Measurements from ENCODE around the gene EEF1A2. TPM values are rescaled to one million over a fixed set of nuclear protein-coding genes. Genes with fewer than 3 reads are reported as not detected.

Gene EEF1A2
- total RNA-seq, 2 donors from 2014 or later, result 1.3 to 1.8 TPM

DNA sequence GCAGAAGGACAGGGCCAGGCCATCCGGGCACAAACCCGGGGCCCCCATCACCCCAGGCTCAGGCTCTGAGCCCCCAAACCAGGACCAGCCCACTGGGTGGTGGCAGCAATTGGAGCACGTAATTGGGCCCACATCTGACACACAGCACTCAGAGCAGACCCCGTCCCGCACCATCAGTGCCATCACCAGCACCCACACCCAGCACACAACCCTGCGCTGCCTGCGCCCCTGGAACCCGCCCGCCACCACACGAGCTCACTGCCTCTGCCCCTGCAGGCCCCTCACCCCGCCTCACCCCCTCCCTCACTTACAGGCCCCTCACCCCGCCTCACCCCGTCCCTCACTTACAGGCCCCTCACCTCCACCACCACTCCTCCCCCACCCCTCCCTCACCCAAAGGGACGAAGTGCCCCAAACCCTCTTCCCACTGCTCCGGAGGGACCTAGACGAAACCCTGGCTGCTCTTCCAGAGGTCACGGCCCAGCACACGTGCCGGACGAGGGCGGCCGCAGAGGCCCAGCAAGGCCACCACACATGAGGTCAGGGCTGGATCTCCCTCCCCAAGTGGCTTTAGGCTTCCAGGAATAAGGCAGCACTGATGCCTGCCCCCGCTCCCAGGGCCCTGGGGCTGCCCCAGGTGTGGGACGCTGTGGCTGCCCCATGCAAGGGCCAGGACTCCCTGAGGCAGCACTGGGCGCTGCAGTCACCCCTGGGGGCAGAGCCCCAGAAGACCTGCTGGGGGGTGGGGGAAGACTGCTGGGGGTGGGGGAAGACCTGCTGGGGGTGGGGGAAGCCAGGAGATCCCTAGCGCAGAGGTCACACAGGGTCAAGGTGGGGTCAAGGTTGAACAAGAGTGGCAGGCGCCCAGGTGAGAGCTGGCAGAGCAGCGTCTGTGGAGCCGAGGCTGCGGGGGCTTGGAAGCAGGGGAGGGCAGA, 48.8 kb downstream of the EEF1A2 start:
- intact Hi-C loops (cut with DNase I, micrococcal nuclease), result no loop called here
- DNase-seq (no peak), ATAC-seq (no peak)

DNA sequence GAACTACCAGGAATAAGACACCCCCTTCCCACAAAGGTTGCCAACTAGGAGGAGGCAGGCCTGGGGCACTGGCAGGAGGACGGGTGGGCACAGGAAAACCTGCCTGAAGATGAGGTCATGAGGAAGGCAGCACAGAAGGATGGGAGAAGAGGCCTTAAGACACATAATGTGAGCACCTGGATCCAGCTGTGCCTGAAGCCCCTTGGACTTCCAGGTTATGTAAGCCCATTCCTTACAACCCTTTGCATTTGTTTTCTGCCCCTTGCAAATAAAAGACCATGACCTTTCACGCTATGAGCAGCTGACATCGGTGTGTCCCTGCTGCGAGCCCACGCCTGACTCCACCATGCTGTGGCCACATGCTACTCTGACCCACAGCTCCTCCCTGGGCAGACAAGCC, 49.9 kb downstream of the EEF1A2 start:
- ATAC-seq, result no peak
- no peak for DNase-seq
- intact Hi-C loops (cut with DNase I, micrococcal nuclease), result no loop called here

DNA sequence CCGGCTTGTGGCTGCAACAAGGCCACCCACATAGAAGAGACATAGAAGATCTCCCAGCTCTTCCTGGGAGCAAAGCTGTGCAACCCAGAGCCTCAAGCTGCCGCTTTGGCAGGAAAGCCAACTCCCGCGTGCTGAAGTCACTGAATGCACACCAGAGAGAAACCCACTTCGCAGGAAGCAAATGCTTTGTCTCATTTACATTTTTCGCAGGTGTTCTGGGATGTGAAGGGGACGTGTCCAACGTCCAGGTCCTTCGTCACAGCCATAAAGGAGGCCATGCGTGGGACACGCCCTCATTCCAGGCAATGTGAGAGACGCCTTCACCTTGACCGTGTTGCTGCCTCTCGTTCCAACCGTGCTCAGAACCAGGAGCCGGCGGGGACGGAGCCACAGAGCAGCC, 50.9 kb downstream of the EEF1A2 start:
- peak; percentile 93 for ATAC-seq
- intact Hi-C loops (cut with DNase I, micrococcal nuclease), result no loop called here
- peak; percentile 19 to 38 for DNase-seq

DNA sequence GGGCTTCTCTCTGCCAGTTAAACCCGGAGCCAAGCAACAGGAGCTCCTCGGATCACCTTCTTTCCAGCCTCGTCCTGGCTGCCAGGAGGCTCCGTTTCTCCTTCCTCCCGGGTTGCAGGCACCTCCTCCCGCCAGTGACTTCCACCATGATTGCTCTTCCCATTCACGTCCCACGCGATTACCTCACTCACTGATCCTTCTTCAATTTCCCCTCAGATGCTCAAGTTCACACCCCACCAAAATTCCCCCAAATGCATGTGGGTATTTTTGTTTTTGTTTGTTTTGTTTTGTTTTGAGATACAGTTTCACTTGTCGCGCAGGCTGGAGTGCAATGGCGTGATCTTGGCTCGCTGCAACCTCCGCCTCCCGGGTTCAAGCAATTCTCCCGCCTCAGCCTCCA, 51.6 kb downstream of the EEF1A2 start:
- ATAC-seq (no peak), DNase-seq (no peak)
- intact Hi-C loops (cut with DNase I, micrococcal nuclease), result no loop called here

DNA sequence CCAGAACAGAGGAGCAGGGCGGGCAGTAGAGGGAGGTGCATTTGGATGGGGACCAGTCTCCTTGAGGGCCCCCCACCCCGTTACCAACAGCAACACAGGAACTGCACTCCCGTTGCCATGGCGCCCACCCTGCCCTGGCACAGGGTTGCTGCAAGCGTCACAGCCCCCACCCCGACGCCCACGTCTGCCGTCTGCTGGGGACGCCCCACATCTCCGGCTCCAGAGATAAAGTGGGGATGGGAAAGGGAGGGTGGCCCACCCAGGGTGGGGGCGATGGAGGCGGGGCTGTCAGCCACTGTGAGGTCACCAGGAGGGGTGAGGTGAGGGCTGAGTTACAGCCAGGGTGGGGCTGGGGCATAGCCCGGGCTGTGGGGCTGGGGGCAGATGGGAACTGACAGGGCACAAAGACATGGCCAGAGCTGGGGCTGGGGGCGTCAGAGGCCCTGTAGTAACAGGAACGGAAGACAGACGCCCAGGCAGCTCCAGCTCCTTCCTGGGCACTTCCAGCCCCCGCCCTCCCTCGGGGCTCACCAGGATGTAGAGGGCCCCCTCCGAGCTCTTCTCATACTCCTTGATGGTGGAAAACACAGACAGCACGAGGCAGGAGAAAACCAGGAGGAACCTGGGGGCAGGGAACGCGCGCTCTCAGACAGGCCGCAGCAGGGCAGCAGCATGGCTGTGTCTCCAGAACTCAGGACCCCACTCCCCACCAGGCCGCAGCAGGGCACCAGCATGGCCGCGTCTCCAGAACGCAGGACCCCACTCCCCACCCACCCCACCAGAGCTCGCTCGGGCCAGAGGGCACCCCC, 52.5 kb downstream of the EEF1A2 start:
- intact Hi-C loops (cut with DNase I, micrococcal nuclease), result no loop called here
- no peak for ATAC-seq
- no peak for DNase-seq

DNA sequence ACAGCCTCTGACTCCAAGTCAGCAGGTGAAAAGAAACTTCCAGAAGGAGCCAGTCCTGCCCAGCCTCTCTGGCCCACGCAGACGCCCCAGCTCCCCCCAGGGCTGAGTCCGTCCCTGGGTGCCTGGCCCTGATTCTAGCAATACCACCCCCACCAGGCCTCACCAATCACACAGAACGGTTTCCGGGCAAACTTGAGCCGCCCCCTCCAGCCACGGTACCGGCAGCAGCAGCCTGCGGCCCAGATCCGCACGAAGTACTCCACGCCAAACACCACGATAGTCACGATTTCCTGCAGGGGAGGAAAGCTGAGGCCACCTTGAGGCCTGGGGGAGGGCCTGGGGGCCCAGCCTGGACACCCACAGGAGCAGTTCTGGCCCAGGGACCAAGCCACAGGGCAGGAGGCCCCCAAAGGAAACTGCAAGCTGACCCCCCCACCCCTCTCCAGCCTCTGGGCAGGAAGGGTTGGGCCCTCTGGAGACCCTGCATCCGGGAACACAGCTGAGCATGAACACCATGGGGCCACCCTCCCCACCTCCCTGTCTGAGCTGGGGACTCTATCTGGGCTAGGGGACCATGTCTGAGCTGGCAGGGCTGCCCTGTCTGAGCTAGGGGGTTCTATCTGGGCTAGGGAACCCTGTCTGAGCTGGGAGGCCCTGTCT, 53.7 kb downstream of the EEF1A2 start:
- intact Hi-C loops (cut with DNase I, micrococcal nuclease), result no loop called here
- DNase-seq (no peak), ATAC-seq (no peak)

DNA sequence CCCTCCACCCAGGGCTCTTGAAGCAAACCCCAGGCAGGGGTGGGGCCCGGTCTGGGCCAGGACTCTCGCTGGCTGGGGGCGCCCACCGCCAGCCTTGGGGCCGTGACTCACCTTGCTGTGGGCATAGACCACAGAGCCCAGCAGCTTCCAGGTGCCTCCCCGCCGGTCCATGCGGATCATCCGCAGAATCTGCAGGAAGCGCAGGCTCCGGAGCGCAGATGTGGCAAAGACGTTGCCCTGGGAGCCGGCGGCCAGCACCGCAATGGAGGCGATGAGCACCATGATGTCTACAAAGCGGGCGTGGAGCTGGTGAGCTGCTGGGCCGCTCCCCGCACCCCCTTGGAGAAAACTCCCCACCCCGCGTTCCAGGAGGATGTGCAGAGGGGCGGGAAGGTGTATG, 54.3 kb downstream of the EEF1A2 start:
- intact Hi-C loops (cut with DNase I, micrococcal nuclease), result no loop called here
- ATAC-seq (no peak), DNase-seq (no peak)

DNA sequence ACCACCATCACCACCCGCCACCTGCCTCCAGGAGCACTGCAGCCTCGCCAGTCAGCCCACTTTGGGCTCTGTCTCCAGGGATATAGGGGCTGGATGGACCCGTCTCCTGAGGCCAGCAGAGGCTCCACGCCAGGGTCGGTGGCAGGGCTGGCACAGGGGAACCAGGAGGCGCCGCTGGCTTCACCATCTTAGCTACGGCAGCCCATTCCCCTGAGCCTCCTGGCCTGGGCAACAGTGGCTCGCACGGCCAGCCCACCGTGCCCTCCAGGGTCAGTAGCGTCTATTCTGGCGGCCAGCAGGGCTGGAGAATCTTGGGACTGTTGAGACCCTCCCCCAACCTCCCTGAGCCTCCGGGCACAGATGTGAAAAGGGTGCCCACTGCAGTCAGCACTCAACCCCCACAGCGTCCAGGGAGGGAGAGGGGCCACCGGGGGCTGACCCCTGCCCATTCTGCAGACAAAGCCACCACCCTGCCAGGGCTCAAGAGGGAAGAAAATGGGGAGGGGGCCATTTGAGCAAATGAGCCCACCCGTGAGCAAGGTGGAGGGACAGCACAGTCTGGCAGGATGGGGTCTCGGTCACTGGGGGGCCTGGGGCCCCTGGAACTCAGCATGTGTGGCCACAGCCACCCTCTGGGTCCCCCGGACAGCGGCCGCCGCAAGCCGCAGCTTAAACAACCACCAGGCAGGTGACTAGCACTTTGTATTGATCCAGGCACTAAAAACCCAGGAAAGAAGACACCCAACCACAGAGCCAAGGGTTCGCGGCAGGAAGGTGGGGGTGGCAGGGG, 55.1 kb downstream of the EEF1A2 start:
- DNase-seq, result no peak
- ATAC-seq, result no peak
- intact Hi-C loops (cut with DNase I, micrococcal nuclease), result no loop called here

DNA sequence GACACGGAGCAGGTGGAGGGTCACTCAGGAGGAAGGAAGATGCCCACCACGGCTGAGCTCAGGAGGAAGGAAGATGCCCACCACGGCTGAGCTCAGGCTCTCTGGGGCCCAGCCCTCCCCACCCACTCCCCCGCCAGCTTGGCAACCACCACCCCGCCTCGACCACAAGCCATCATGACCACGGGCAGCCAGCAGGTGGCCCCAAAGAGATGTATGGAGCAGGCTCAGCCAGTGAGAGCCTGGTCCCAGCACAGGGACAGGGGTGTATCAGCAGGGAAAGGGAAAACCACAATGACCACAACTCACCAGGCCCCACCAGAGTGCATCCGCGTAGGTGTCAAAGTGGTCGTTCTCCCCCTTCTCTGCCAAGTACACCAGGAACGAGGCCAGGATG, 56.8 kb downstream of the EEF1A2 start:
- DNase-seq, result peak in 1 of 2 donors; percentile 66
- peak; percentile 75 for ATAC-seq
- intact Hi-C loops (cut with DNase I, micrococcal nuclease), result no loop called here

DNA sequence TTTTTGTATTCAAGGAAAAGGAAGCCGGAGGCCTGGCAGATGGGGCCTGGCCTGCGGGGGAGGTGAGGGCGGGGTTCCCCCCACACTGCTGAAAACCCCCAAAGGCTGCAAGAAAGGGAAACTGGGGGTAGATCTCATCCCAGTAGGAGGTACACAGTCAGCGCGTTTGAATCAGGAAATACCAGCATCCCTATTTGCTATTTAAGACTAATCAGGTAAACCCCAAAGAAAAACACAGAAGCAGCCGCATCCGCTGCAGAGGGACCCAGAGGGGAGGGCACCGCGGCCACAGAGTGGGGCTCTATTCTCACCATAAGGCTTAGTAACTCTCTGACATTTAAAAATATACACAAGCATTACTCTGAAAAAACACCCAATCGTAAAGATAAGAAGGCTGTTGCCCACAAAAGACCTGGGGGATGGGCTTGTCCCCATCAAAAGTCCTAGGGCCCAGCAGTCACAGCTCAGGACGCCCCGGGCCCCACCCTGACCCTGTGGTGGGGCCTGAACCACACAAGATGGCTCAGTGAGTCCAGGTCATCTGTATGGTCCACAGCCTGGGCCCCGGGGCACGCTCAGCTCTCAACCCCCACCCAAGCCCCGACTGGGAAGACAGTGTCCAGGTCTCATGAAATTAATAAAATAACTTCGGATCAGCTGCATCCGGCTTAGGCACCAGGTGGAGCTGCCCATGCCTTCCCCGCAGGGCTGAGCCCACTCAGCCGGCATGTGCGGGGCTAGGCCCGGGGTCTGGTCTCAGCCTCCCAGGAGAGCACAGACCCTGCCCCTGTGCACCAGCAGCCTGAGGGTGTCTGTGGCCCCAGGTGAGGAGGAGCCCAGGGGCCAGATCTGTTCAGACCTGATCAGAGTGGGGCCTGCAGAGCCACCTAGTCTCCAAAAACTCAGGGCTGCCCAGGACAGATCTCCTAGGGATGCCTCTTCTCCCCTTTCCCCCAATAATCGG, 57.5 kb downstream of the EEF1A2 start:
- intact Hi-C loops (cut with DNase I, micrococcal nuclease), result no loop called here
- ATAC-seq, result no peak

DNA sequence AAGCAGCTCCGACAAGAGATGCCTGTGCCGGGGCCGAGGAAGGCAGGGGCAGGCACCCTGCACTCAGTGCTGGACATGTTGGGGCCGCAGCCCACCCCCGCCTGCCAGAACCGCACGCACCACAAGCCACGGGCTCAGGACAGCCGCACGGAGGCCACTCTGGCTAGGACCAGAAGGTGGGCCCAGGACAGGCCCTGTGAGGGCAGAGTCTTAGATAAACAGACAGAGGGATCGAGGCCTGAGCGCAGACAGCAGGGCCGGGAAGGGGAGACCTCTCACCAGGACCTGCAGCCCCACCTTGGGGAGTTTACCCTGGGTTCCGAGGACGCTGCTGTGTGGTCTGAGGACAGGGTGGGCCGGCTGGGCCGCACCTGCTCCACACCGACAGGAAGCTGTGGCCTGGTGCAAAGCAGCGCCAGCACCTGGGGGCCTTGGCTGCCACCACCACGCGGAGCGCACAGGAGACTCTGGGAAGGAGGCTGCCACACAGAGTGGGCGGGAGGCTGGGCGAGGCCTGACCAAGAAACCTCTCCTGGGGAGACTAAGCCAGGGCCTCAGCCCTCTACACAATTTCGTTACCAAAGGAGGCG, 58.4 kb downstream of the EEF1A2 start:
- DNase-seq (no peak), ATAC-seq (no peak)
- intact Hi-C loops (cut with DNase I, micrococcal nuclease), result no loop called here

More for the DNA sequence above, 57.5 kb downstream of the EEF1A2 start:
- DNase-seq, result no peak

DNA sequence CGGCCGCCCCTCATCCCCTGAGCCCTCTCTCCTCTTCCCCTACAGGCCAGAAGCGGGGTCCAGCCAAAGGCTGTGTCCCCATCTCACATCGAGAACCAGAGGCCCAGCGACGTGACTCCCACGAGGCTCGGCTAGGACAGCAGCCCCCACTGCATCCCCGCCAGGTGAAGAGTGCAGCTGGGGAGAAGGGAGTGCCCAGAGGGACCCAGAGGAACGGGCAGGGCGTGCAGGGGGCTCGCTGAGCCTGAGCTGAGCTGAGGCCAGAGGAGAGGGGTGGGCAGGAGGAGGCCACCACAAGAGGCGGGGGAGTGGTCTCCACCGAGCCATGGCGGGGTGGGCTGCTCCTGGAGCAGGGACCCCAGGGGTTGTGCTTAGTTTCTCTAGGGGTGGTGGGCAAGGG, 59.0 kb downstream of the EEF1A2 start:
- no peak for ATAC-seq
- intact Hi-C loops (cut with DNase I, micrococcal nuclease), result no loop called here
- DNase-seq, result no peak

DNA sequence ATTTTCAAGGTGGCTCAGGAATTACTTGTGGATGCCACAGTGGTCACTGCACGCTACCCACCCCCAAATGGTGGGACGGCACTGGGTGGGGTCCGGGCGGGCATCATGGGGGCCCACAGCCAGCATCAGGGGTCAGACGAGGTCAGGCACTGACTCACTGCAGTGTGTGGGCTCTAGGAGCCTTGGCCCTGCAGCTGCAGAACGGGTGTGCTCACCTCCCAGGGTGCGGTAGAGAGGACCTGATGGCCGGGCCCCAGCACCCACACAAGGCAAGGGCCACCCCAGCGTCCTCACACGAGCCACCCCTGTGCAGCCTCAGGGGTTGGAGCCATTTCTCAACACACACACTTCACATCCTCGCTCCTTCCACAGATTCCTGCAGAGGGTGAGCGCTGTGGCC, 60.8 kb downstream of the EEF1A2 start:
- intact Hi-C loops (cut with DNase I, micrococcal nuclease), result no loop called here
- DNase-seq, result no peak
- no peak for ATAC-seq
